HCT116 (cell line): ENCODE data around the gene MYL3. TPM values are rescaled to one million over a fixed set of nuclear protein-coding genes. Genes with fewer than 3 reads are reported as not detected.
"Not testable (repeated sequence)": the region's sequence is repeated elsewhere in the genome, so short reads cannot be mapped to it uniquely, and the experiment has no call there.

Source experiments
- ATAC-seq: fragments of 200-7000 bp; cut with Tn5 transposase; 2 replicates; pipeline ENCODE4 v1.9.1; 2020; ENCODE audit warnings: mild to moderate bottlenecking, moderate library complexity
- BruUV-seq: library from RNA; stranded (reverse); fragments of 400-500 nt; replicated peaks from 2 replicates; lab custom pipeline; 2021; lab: Mats Ljungman, UMichigan
- CTCF ChIA-PET: fragments of 300-600 bp; sonication (Branson Sonifier 250); formaldehyde crosslinking; loops from one replicate; lab custom pipeline; 2021; ENCODE audit warnings: antibody characterized with exemption; lab: Charles Lee
- POLR2A ChIA-PET: fragments of 300-600, 350-600 bp; sonication (Branson Sonifier 250); formaldehyde crosslinking; loops from one replicate; lab custom pipeline; 2021; ENCODE audit warnings: antibody characterized with exemption; lab: Charles Lee
- RAD21 ChIA-PET, 2 experiments: fragments of 300-600 bp; sonication (Branson Sonifier 250); formaldehyde crosslinking; loops; one replicate each; lab custom pipeline; 2023; ENCODE audit warnings: low total read pairs in 2 of 2; ENCODE audit not compliant: uncharacterized antibody in 2 of 2, unreplicated experiment in 2 of 2, low non-redundant PET in 1 of 2; lab: Charles Lee
- DNase-seq: peaks from one replicate; pipeline ENCODE4 v3.0.0-alpha.2; 2010; ENCODE audit warnings: low read depth, low spot score
- H2AFZ ChIP-seq: fragments of 200-600 bp; shearing (Covaris generic), sonication (generic); 2 replicates; pipeline ENCODE4 v1.6.1; 2017; ENCODE audit warnings: low read depth, mixed run types, mixed read lengths, antibody characterized with exemption, low read length; ENCODE audit not compliant: poor library complexity, severe bottlenecking
- H3K27ac ChIP-seq: 2 replicates; pipeline ENCODE4 v1.5.1; 2012; ENCODE audit warnings: low read depth, low read length
- H3K27me3 ChIP-seq: fragments of 200-600 bp; sonication (generic); 2 replicates; pipeline ENCODE4 v1.6.1; 2016; ENCODE audit warnings: mixed run types, low read length, mixed read lengths; ENCODE audit not compliant: insufficient read depth
- H3K36me3 ChIP-seq, 2 experiments: fragments of 200-500 bp in 1 of 2; fragments of 200-600 bp in 1 of 2; sonication (Bioruptor generic) in 1 of 2; sonication (generic) in 1 of 2; 2 replicates each; pipeline versions ENCODE4 v1.5.1 to v1.6.1; 2014 to 2016; ENCODE audit warnings: low read length in 2 of 2, inconsistent platforms in 1 of 2, mixed read lengths in 1 of 2, mixed run types in 1 of 2; ENCODE audit not compliant: insufficient read depth in 2 of 2, control insufficient read depth in 1 of 2
- H3K4me1 ChIP-seq, 2 experiments: fragments of 200-600 bp in 1 of 2; sonication (generic) in 1 of 2; 2 replicates each; pipeline versions ENCODE4 v1.5.1 to v1.6.1; 2012 to 2017; ENCODE audit warnings: low read length in 2 of 2, inconsistent platforms in 1 of 2, mild to moderate bottlenecking in 1 of 2, mixed read lengths in 1 of 2, mixed run types in 1 of 2, moderate library complexity in 1 of 2; ENCODE audit not compliant: insufficient read depth in 2 of 2, control insufficient read depth in 1 of 2
- H3K4me2 ChIP-seq: fragments of 200-600 bp; sonication (generic); 2 replicates; pipeline ENCODE4 v1.6.1; 2017; ENCODE audit warnings: mixed run types, low read length, mixed read lengths
- H3K4me3 ChIP-seq, 2 experiments: fragments of 200-600 bp in 1 of 2; sonication (generic) in 1 of 2; replicated peaks in 1 of 2; 2 replicates each; pipeline ENCODE4 v1.5.1; 2011 to 2016; ENCODE audit warnings: low read length in 2 of 2, control low read depth in 1 of 2, low read depth in 1 of 2, mild to moderate bottlenecking in 1 of 2, mixed read lengths in 1 of 2, mixed run types in 1 of 2
- H3K79me2 ChIP-seq: fragments of 200-600 bp; sonication (generic); 2 replicates; pipeline ENCODE4 v1.6.1; 2017; ENCODE audit warnings: mild to moderate bottlenecking, mixed run types, low read length, moderate library complexity, mixed read lengths; ENCODE audit not compliant: insufficient read depth
- H3K9ac ChIP-seq: fragments of 200-600 bp; sonication (generic); 2 replicates; pipeline ENCODE4 v1.6.1; 2016; ENCODE audit warnings: low read length, mixed read lengths
- H3K9me2 ChIP-seq: fragments of 200-600 bp; sonication (generic), shearing (Covaris generic); 2 replicates; pipeline ENCODE4 v1.6.1; 2017; ENCODE audit warnings: mixed run types, mild to moderate bottlenecking, moderate library complexity; ENCODE audit not compliant: insufficient read depth
- H3K9me3 ChIP-seq, 2 experiments: fragments of 200-500 bp in 1 of 2; fragments of 200-600 bp in 1 of 2; sonication (Bioruptor generic) in 1 of 2; sonication (generic) in 1 of 2; 2 replicates each; pipeline ENCODE4 v1.6.1; 2014 to 2017; ENCODE audit warnings: low read length in 2 of 2, mixed read lengths in 2 of 2, inconsistent platforms in 1 of 2, low read depth in 1 of 2, mild to moderate bottlenecking in 1 of 2, mixed run types in 1 of 2, moderate library complexity in 1 of 2; ENCODE audit not compliant: control insufficient read depth in 1 of 2, insufficient read depth in 1 of 2
- H4K20me1 ChIP-seq: fragments of 200-600 bp; sonication (generic), shearing (Covaris generic); 2 replicates; pipeline ENCODE4 v1.6.1; 2017; ENCODE audit warnings: mixed run types, mild to moderate bottlenecking, moderate library complexity; ENCODE audit not compliant: insufficient read depth
- CTCF ChIP-seq, 3 experiments: fragments of 200-600 bp in 1 of 3; sonication (generic) in 1 of 3; IDR thresholded peaks in 2 of 3; conservative IDR thresholded peaks in 1 of 3; 2 replicates each; pipeline ENCODE4 v1.5.1; 2012 to 2017; ENCODE audit warnings: low read depth in 2 of 3, low read length in 2 of 3, antibody characterized with exemption in 1 of 3, borderline replicate concordance in 1 of 3, control low read depth in 1 of 3, mild to moderate bottlenecking in 1 of 3, mixed read lengths in 1 of 3, mixed run types in 1 of 3, moderate library complexity in 1 of 3; ENCODE audit not compliant: insufficient read depth in 1 of 3
- ELF1 ChIP-seq: IDR thresholded peaks from 2 replicates; pipeline ENCODE4 v1.6.1; 2012; ENCODE audit warnings: low read depth, borderline replicate concordance
- EZH2 ChIP-seq: fragments of 200-600 bp; sonication (generic); IDR thresholded peaks from 2 replicates; pipeline ENCODE4 v1.6.1; 2017; ENCODE audit warnings: antibody characterized with exemption, mixed run types
- EZH2phosphoT487 ChIP-seq: fragments of 200-600 bp; IDR thresholded peaks from 2 replicates; pipeline ENCODE4 v1.6.1; 2018; ENCODE audit warnings: antibody characterized with exemption, borderline replicate concordance
- JUND ChIP-seq: IDR thresholded peaks from 2 replicates; pipeline ENCODE4 v1.6.1; 2012
- RAD21 ChIP-seq: IDR thresholded peaks from 2 replicates; pipeline ENCODE4 v1.6.1; 2012; ENCODE audit warnings: low read depth, mild to moderate bottlenecking
- YY1 ChIP-seq: IDR thresholded peaks from 2 replicates; pipeline ENCODE4 v1.6.1; 2011; ENCODE audit warnings: low read length, low read depth, moderate library complexity, mild to moderate bottlenecking; ENCODE audit not compliant: insufficient replicate concordance; ENCODE audit errors: extremely low read depth
- intact Hi-C: fragments of 100-400 bp; cut with micrococcal nuclease; formaldehyde crosslinking; loops from 2 replicates; pipeline ENCODE4 v1.10.0; 2022
- total RNA-seq: library from RNA; stranded (reverse); gene quantifications from one replicate; pipeline ENCODE4 v1.2.1, GENCODE V29; 2021; ENCODE audit not compliant: unreplicated experiment

The MYL3 gene
- total RNA-seq, 1 experiment from 2014 or later, result not detected

- H3K9ac ChIP-seq, result no peak overlapping the region
- no peak overlapping the region for H3K27ac ChIP-seq
- CTCF ChIA-PET, result interaction anchor here (0.7 to 1.5 kb wide), 3 partner anchors 18 to 283 kb away, joined by 3 to 4 read pairs (median 3); no protein-coding TSS in a partner anchor
- peaks cover 3 to 17% of the 10 kb centered on the region in 2 experiments; a peak in 3 of 4 replicates for H3K4me1 ChIP-seq
- intact Hi-C loops, result no loop called here
- RAD21 ChIA-PET, result no interaction called here
- BruUV-seq, result no TSS peak
- no peaks in the 10 kb centered on the region for H3K9me2 ChIP-seq
- no peak overlapping the region for H3K4me2 ChIP-seq
- DNase-seq (no peak), ATAC-seq (no peak)
- H3K9me3 ChIP-seq, result no peaks in the 10 kb centered on the region
- POLR2A ChIA-PET, result no interaction called here
- no peak overlapping the region for H2AFZ ChIP-seq
- no peaks in the 10 kb centered on the region for H3K79me2 ChIP-seq
- H3K36me3 ChIP-seq, result peaks cover 2 to 8% of the 10 kb centered on the region in 2 experiments; a peak in 1 of 4 replicates
- no peaks in the 10 kb centered on the region for H4K20me1 ChIP-seq
- TF ChIP-seq CTCF (IDR thresholded peaks at IDR 0.05 in 2 of 3, conservative IDR thresholded peaks at IDR 0.05 in 1 of 3; ENCODE audit: borderline replicate concordance in 1 of 3, insufficient read depth in 1 of 3, low read depth in 2 of 3, low read length in 2 of 3) (no peak), RAD21 (no peak), YY1 (no peak), EZH2phosphoT487 (no peak), EZH2 (no peak), JUND (no peak), ELF1 (no peak)
- H3K27me3 ChIP-seq, result no peaks in the 10 kb centered on the region
- H3K4me3 ChIP-seq, result no peak overlapping the region
Observed at GRCh38 chr3:46912986-46913385, 49.7 kb upstream of the MYL3 start.

- intact Hi-C loops, H4K20me1 ChIP-seq, POLR2A ChIA-PET, H3K9me2 ChIP-seq, H3K79me2 ChIP-seq, H3K36me3 ChIP-seq, H3K9me3 ChIP-seq, H3K9ac ChIP-seq, CTCF ChIA-PET, RAD21 ChIA-PET, H3K27ac ChIP-seq, DNase-seq, H3K4me2 ChIP-seq, H3K27me3 ChIP-seq, H3K4me3 ChIP-seq, ATAC-seq, BruUV-seq, H2AFZ ChIP-seq: not testable (repeated sequence)
- H3K4me1 ChIP-seq, result peaks cover 3 to 17% of the 10 kb centered on the region in 2 experiments; a peak in 3 of 4 replicates
Observed at GRCh38 chr3:46910914-46911313, 47.7 kb upstream of the MYL3 start.
